HG03575 (cell line): ENCODE measurements around the gene CCDC195.
"Not testable (repeated sequence)": the region's sequence is repeated elsewhere in the genome, so short reads cannot be mapped to it uniquely, and the experiment has no call there.

Experiments used
- ATAC-seq: cut with Tn5 transposase; IDR thresholded peaks from one replicate; pipeline ENCODE4 v1.9.1; 2021; ENCODE audit not compliant: unreplicated experiment, insufficient number of reproducible peaks, low FRiP score; ENCODE audit errors: extremely low read depth

Gene CCDC195

DNA sequence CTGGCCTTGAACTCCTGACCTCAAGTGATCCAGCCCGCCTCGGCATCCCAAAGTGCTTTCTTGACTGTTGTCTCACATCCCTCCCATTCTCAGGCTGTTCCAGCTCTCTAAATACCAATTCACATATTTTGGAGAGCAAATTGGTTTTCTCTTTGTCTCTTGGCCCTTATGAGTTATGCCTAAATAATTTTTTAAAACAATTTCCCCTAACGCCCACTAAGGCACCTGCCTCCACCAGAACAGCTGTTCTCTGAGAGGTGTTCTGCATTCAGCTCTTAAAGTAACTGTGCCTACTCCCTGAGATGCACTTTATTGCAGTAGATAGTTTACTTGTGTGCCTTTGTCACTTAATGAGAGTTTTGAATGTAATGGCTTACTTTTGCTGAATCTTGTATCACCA lies 6.9 kb downstream of the CCDC195 start:
- no peak for ATAC-seq

GRCh38 chr2:224694502-224694901 lies 21.7 kb downstream of the CCDC195 start:
- no peak for ATAC-seq

DNA sequence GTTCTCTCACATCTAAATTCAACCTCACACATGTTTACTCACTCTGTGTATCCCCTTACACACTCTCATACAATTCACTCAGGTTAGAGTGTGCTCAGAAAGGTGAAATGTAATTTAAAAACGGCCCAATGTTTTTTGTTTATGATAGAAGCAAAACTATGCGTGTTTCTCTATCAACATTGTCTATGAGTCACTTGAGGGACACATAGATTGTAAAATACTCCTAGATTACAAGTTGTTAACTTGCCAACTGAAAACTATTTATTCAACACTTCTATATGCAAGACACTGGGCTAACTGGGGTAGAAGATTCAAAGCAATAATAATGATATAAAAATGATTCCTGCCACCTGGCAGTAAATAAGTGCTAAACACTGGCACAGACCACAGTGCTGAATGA lies 24.6 kb downstream of the CCDC195 start:
- ATAC-seq: no peak

DNA sequence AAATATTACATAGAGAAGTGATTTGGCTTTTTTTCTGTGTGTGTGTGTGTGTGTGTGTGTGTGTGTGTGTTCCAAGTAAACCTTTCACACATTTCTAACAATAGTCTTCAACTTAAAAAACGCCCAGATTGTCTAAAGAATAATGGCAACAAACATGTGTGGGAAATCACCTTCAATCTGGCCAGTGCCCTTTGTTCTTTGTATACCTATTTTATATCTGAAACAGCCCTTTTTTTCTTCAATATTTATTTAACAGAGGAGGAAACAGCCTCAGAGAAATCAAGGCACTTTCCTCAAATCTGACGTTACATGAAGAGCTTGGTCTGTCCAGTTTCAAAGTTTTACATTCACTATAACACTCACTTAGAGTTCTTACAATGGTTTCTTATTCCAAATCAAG lies 25.3 kb downstream of the CCDC195 start:
- no peak for ATAC-seq

DNA sequence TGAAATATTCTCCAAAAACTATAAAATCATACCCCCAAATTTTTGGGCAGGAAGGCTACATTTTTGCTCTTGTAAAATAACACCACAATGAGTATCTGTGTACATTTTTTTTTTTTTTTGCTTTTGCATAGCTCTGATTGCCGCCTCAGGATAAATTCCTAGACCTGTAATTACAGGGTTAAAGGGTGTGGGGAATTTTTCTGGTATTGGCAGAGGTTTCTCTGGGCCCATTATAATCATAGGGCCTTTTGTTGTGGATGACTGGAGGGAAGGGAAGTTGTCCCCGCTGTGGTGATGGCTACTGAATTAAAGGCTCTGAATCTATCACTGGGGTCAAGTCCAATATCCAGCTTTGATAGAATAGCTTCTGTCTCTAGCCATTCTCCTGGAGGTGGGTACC lies 26.6 kb downstream of the CCDC195 start:
- no peak for ATAC-seq

DNA sequence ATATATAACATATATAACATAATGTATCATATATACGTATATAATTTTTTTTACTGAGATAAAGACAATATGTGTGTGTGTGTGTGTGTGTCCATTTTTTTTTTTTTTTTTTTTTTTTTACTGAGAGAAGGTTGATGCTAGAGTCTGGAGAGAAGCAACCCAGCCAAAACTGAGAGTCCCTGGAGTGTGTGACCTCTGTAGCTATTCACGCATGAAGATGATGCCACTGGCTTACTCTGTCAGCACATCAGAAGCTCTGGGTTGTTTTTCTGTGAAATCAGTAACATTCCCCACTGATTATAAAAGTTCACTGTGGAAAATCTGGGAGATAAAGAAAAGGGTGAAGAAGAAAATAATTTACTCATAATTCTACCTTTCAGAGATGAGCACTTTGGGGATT lies 27.2 kb downstream of the CCDC195 start:
- no peak for ATAC-seq

GRCh38 chr2:224687156-224687555 lies 29.0 kb downstream of the CCDC195 start:
- ATAC-seq: no peak

DNA sequence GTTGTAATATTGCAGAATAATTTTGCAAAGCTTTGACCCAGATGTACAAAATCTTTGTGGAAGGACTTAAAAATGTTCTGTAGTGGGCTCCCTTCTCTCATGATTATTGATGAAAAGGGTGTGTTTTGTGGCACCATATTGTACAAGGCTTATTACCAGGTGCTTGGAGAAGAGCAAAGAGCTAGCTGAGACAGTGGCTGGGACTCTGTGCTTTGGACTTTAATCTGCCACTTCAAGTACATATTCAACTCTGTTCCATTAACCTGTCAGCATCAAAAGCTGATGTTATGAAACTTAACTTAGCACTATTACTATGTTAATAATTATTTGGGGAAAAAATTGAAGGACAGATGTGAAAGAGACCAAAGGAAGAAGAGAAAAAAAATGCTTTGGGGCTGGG lies 31.0 kb downstream of the CCDC195 start:
- ATAC-seq: no peak

GRCh38 chr2:224682134-224682533 lies 34.0 kb downstream of the CCDC195 start:
- ATAC-seq: no peak

GRCh38 chr2:224671731-224672130 lies 44.4 kb downstream of the CCDC195 start:
- no peak for ATAC-seq

GRCh38 chr2:224670203-224670602 lies 46.0 kb downstream of the CCDC195 start:
- ATAC-seq: no peak

- ATAC-seq: no peak
Observed at GRCh38 chr2:224669449-224669848, 46.7 kb downstream of the CCDC195 start.

DNA sequence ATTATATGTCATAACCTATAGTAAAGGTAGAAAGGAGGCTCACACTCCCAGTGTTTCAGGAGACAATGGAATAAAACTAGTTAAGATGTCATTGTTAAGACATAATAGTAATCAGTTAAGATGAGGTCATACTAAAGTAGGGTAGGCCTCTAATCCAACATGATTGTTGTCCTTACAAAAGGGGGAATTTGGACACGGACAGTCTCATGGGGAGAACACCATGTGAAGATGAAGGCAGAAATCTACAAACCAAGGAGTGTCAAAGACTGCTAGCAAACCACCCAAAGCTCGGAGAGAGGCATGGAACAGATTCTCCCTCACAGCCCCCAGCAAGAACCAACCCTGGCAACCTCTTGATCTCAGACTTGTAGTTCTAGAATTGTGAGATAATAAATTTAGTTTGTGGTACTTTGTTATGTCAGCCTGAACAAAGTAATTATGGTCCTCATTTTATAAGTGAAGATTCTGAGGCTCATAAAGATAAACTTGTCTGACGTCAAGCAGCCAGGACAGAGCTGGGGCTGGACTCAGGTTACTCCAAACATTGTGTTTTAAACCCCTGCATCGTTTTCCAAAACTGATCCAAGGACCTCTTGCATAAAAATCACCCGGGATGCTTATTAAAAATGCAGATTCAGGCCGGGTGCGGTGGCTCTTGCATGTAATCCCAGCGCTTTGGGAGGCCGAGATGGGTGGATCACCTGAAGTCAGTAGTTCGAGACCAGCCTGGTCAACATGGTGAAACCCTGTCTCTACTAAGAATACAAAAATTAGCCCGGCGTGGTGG lies 47.8 kb downstream of the CCDC195 start:
- no peak for ATAC-seq

GRCh38 chr2:224666951-224667553 lies 49.1 kb downstream of the CCDC195 start:
- peak; percentile 97 for ATAC-seq

DNA sequence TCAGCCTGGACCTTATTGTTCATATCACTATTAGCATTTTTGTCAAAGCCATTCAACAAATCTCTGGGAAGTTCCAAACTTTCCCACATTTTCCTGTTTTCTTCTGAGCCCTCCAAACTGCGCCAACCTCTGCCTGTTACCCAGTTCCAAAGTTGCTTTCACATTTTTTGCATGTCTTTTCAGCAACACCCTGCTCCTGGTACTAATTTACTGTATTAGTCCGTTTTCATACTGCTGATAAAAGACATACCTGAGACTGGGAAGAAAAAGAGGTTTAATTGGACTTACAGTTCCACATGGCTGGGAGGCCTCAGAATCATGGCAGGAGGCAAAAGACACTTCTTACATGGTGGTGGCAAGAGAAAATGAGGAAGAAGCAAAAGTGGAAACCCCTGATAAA lies 52.8 kb downstream of the CCDC195 start:
- not testable (repeated sequence) for ATAC-seq

- not testable (repeated sequence) for ATAC-seq
Observed at GRCh38 chr2:224661708-224662107, 54.5 kb downstream of the CCDC195 start.

DNA sequence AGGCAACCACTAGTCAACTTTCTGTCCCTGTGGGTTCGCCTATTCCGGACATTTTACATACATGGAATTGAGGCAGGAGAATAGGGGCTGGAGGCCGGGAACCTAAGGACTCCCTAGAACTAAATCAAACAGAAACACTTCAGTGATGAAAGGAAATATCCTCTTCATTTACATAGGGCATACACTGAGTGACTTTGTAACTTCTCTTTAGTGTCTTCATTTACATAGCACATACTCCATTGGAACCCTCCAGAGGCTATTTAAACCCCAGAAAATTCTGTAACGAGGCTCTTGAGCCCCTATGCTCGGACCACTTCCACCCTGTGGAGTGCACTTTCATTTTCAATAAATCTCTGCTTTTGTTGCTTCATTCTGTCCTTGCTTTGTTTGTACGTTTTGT lies 56.5 kb downstream of the CCDC195 start:
- no peak for ATAC-seq

- no peak for ATAC-seq
Observed at GRCh38 chr2:224658780-224659405, 57.3 kb downstream of the CCDC195 start.

GRCh38 chr2:224657349-224657748 lies 58.8 kb downstream of the CCDC195 start:
- ATAC-seq: no peak

GRCh38 chr2:224655006-224655537 lies 61.1 kb downstream of the CCDC195 start:
- ATAC-seq: no peak
